Fibroblast of pulmonary artery (primary cell): ENCODE results near the gene TNRC18.

Experiments
- DNase-seq: peaks from one replicate; pipeline ENCODE4 v3.0.0-alpha.2; 2010; ENCODE audit warnings: low read depth
- H3K4me3 ChIP-seq: replicated peaks from 2 replicates; pipeline ENCODE4 v1.5.1; 2011; ENCODE audit warnings: low read depth, mild to moderate bottlenecking, control low read depth, low read length, moderate library complexity
- TF ChIP-seq, protein P1 (sequence below): IDR thresholded peaks from 2 replicates; pipeline ENCODE4 v1.5.1; 2011; ENCODE audit warnings: mild to moderate bottlenecking, control low read depth, low read length, inconsistent platforms; ENCODE audit errors: missing control alignments

The TNRC18 gene

DNA sequence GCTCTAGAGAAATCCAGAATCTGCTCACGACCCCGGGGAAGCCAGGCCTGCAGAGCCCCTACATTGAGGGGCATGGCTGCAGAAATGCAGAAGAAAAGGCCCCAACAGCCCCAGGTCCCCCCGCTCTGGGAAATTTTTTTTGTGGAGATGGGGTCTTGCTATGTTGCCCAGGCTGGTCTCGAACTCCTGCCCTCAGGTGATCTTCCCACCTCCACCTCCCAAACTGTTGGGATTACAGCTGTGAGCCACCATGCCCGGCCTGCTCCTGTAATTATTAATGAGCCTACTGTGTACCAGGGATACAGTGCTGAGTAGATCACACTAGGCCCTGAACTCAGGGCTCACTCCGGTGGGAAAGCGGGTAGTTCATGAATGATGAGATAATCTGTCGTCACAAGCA, 29.9 kb downstream of the TNRC18 start:
- TF ChIP-seq, protein P1, sequence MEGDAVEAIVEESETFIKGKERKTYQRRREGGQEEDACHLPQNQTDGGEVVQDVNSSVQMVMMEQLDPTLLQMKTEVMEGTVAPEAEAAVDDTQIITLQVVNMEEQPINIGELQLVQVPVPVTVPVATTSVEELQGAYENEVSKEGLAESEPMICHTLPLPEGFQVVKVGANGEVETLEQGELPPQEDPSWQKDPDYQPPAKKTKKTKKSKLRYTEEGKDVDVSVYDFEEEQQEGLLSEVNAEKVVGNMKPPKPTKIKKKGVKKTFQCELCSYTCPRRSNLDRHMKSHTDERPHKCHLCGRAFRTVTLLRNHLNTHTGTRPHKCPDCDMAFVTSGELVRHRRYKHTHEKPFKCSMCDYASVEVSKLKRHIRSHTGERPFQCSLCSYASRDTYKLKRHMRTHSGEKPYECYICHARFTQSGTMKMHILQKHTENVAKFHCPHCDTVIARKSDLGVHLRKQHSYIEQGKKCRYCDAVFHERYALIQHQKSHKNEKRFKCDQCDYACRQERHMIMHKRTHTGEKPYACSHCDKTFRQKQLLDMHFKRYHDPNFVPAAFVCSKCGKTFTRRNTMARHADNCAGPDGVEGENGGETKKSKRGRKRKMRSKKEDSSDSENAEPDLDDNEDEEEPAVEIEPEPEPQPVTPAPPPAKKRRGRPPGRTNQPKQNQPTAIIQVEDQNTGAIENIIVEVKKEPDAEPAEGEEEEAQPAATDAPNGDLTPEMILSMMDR: no peak
- DNase-seq: no peak
- H3K4me3 ChIP-seq: no peak overlapping the region

DNA sequence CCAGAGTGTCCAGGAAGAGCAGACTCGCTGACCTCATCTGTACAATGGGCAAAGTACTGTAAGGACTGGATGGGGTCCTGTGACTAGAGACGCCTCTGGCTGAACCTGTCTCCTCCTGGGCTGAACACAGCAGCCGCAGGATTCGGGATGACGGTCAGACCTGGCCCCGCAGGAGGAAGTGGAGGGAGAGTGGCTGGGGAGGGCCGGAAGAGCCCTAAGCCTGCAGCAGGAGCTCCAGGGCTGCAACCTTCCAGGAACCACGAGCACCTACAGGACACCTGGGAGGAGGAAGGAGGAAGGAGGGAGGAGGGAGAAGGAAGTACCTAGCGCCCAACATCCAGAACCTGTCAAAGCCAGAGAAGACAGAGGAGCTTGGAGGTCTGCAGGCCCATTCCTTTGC, 30.3 kb downstream of the TNRC18 start:
- no peak overlapping the region for H3K4me3 ChIP-seq
- TF ChIP-seq, protein P1: no peak
- no peak for DNase-seq

DNA sequence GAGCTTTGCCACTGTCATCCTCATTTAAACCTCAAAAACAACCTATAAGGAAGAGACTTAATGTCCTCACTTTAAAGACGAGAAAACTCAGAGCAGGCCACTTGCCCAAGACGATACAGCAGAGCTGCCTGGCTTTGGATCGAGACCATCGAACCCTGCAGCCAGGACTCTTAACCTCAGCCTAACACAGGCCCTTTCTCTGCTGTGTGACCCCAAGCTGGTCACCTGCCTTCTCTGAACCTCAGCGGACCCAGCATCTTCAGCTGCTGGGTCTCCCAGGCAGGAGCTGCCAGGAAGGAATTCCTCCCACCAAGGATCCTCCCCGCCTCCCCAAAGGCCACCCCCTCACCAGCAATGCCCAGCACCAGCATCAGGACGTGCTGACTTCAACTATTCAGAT, 32.7 kb downstream of the TNRC18 start:
- no peak for DNase-seq
- H3K4me3 ChIP-seq: no peak overlapping the region
- TF ChIP-seq, protein P1: no peak

DNA sequence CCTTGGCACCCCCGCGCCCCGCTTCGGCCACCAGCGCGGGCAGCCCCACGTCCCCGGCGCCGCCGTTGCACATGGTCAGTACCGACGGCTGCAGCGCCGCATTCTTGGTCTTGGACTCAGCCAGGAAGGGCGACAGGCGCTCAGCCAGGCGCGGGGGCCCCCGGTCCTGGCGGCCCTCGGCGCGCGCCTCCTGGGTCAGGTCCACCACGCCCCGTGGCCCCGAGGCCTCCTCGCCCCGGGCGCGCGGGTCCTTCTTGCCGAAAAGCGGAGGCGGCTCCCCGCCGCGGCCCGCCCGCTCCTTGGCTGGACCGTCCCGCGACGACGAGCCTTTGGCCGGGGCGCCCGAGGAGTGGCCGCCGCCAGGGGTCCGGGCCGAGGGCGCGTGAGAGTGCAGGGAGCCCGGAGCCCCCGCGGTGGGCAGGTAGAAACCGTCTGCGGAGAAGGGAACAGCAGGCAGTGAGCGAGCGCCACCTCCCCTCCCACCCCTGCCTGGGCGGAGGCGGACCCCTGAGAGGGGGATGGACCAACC, 34.7 kb downstream of the TNRC18 start:
- H3K4me3 ChIP-seq: no peak overlapping the region
- TF ChIP-seq, protein P1: no peak
- no peak for DNase-seq

DNA sequence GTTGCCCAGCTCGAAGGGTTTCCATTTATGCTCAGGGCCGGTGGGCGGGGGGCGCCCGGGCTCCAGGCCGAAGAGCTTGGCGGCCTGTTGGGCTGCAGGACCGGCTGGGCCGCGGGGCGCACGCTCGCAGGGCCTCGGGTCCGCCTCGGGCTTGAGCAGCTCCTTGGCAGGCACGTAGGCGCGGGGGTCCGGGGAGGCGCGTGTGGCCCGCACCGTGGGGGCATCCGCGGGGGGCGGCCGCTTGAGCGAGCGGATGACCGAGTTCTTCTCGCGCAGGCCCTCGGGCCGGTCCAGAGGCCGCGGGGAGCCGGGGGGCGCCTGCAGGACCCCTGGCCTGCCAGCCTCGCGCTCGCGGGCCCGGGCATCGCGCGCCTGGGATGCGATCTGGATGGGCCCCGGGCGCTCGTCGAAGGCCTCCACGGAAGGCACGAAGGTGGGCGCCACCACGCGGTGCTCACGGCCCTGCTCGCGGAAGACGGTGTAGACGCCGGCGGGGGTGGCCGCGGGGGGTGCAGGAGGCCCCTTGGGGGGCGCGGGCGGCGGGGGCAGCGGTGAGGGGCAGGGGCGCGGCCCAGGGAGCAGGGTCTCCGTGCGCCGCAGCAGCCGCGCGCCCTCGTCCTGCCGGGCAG, 35.2 kb downstream of the TNRC18 start:
- DNase-seq: no peak
- TF ChIP-seq, protein P1: no peak
- no peak overlapping the region for H3K4me3 ChIP-seq

DNA sequence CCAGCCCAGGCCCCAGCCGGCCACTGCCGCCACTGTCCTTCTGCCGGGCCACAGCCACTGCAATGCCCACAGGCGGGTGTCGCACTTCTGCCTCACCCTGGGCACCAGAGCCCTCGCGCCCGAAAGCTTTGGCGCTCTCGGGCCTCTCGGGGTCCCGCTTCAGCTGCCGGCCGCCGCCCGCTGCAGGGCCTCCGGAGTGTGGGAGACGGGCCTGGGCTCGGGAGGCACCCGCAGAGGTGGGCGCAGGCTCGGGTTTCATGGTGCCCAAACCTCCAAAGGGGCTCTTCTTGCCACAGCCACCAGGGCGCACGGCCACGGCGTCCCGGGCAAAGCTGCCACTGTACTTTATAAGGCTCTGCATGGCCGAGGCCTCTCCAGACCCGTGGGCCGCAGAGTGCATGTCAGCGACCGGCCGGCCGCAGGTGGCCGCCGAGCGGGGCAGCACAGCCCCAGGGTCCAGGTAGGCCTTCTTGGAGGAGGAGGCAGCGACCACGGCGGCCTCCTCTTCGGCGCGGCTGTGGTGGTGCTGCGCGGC, 35.9 kb downstream of the TNRC18 start:
- no peak overlapping the region for H3K4me3 ChIP-seq
- TF ChIP-seq, protein P1: no peak
- DNase-seq: no peak

DNA sequence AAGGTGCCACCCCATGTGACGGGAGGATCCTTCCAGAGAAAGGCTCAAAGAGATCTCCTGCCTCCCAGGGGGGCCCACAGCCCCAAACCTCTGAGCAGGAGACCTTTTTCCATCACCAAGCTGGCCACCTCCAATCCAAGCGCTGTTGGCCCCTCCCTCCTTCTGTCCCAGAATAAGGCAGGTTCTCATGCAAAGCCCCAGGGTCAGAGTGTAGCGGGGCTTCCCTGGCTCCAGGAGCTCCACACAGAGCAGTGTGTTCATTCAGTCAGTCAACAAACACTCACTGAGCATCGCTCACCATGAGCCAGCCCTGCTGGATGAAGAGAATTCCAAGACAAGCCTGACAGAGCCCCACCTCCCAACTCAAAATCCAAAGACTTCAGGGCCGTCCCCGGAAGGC, 39.0 kb downstream of the TNRC18 start:
- TF ChIP-seq, protein P1: no peak
- H3K4me3 ChIP-seq: no peak overlapping the region

More for the DNA sequence above, 39.0 kb downstream of the TNRC18 start:
- DNase-seq: no peak
